Activated T-cell treated with anti-CD3 and anti-CD28 coated beads, Interleukin-2, amount 50 U/mL, for 4 hours (primary cell): ENCODE results near the gene GRID1. TPM values are rescaled to one million over a fixed set of nuclear protein-coding genes. Genes with fewer than 3 reads are reported as not detected.

Source experiments
- ATAC-seq, 2 donors: fragments of 200-7000 bp; cut with Tn5 transposase; one replicate each; pipeline ENCODE4 v1.10.0; 2021
- DNase-seq: peaks from one replicate; pipeline ENCODE4 v3.0.0-alpha.2; 2020
- H3K27me3 Mint-ChIP-seq: one replicate; pipeline ENCODE4 v1.8.0; 2021; ENCODE audit warnings: low read depth, mixed read lengths
- H3K36me3 Mint-ChIP-seq: one replicate; pipeline ENCODE4 v1.8.0; 2022; ENCODE audit warnings: mixed read lengths; ENCODE audit not compliant: insufficient read depth
- H3K4me1 Mint-ChIP-seq: one replicate; pipeline ENCODE4 v1.8.0; 2021; ENCODE audit warnings: low read depth, mixed read lengths
- H3K4me3 Mint-ChIP-seq: one replicate; pipeline ENCODE4 v1.8.0; 2021; ENCODE audit warnings: mild to moderate bottlenecking, moderate library complexity, mixed read lengths
- H3K9me3 Mint-ChIP-seq: one replicate; pipeline ENCODE4 v1.8.0; 2021; ENCODE audit warnings: mixed read lengths
- total RNA-seq, 3 donors: library from RNA; stranded (reverse); gene quantifications; one replicate each; pipeline ENCODE4 v1.2.1, GENCODE V29; 2021

GRID1 gene
- total RNA-seq, 3 donors from 2014 or later = not detected

DNA sequence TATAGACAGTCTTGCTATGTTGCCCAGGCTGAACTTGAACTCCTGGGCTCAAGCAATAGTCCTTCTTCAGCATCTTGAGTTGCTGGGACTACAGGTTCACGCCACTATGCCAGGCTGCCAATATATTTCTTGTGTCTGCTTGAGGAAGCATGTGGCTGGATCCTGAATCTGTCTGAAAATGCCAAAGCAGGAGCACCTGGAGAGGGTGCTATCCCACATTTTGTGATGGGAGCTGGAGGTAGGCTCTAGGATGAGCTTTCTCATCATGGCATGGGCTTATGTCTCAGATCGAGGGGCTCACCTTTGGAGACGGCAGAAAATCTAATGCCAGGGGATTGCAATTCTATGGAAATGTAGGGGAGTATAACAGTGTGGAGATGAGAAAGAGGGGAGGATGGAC is 744.2 kb downstream of the GRID1 start:
- H3K27me3 Mint-ChIP-seq = no peaks in the 10 kb centered on the region
- DNase-seq (no peak), ATAC-seq (no peak)
- no peaks in the 10 kb centered on the region for H3K4me1 Mint-ChIP-seq
- H3K9me3 Mint-ChIP-seq = no peaks in the 10 kb centered on the region
- H3K4me3 Mint-ChIP-seq = no peak overlapping the region
- no peaks in the 10 kb centered on the region for H3K36me3 Mint-ChIP-seq

- no peak for ATAC-seq
- no peaks in the 10 kb centered on the region for H3K27me3 Mint-ChIP-seq
- no peak for DNase-seq
- H3K4me1 Mint-ChIP-seq = no peaks in the 10 kb centered on the region
- H3K4me3 Mint-ChIP-seq = no peak overlapping the region
- no peaks in the 10 kb centered on the region for H3K36me3 Mint-ChIP-seq
- H3K9me3 Mint-ChIP-seq = no peaks in the 10 kb centered on the region
Observed at GRCh38 chr10:85621562-85621961, 745.0 kb downstream of the GRID1 start.

DNA sequence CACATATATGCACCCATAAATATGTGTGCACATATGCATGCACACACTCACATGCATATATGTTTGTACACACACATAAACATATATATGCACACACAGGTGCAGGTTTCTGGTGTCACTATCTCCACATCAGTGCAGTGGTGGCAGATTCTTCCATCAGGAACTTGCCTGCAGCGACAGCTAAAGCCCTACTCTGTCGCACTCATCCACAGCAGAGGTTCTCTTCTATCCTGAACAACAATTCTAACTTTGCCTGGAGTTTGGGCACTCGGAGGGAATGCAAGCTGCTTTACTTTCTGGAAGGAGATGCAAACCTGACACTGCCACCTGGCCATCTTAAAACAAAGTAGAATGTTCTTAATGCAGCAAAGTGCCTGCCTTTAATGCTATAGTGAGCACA is 745.8 kb downstream of the GRID1 start:
- no peak for DNase-seq
- Mint-ChIP-seq H3K36me3 (no peaks in the 10 kb centered on the region), H3K4me3 (no peak overlapping the region), H3K27me3 (no peaks in the 10 kb centered on the region), H3K9me3 (no peaks in the 10 kb centered on the region), H3K4me1 (no peaks in the 10 kb centered on the region)
- ATAC-seq = no peak

DNA sequence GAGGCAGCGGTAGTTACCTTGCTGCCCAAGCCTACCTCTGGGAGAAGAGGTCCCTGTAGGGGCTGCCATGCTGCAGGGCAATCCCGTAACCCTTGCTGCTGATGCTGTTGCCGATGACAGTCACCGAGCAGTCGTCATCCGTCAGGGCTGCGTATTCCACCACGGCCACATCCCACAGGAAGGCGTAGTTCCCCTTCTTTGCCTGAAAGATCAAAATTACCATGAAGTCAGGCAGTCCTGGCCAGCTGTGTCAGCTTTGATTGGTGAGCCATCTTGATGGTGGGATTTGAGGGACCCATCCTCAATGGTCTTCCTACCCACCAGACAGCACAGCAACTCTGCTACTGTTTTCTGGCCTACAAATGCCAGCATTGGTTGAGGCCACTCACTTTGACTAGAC is 746.8 kb downstream of the GRID1 start:
- H3K9me3 Mint-ChIP-seq = no peaks in the 10 kb centered on the region
- no peaks in the 10 kb centered on the region for H3K36me3 Mint-ChIP-seq
- no peak for ATAC-seq
- DNase-seq = no peak
- peaks cover 2% of the 10 kb centered on the region for H3K4me1 Mint-ChIP-seq
- H3K4me3 Mint-ChIP-seq = no peak overlapping the region
- no peaks in the 10 kb centered on the region for H3K27me3 Mint-ChIP-seq

GRCh38 chr10:85618841-85619240 is 747.8 kb downstream of the GRID1 start:
- Mint-ChIP-seq H3K4me1 (peaks cover 12% of the 10 kb centered on the region), H3K9me3 (no peaks in the 10 kb centered on the region), H3K27me3 (no peaks in the 10 kb centered on the region), H3K4me3 (no peak overlapping the region), H3K36me3 (no peaks in the 10 kb centered on the region)
- ATAC-seq (no peak), DNase-seq (no peak)

- Mint-ChIP-seq H3K27me3 (no peaks in the 10 kb centered on the region), H3K4me1 (peaks cover 21% of the 10 kb centered on the region), H3K9me3 (no peaks in the 10 kb centered on the region), H3K36me3 (no peaks in the 10 kb centered on the region), H3K4me3 (no peak overlapping the region)
- no peak for ATAC-seq
- DNase-seq = no peak
Observed at GRCh38 chr10:85617751-85618546, 748.6 kb downstream of the GRID1 start.

- H3K27me3 Mint-ChIP-seq = no peaks in the 10 kb centered on the region
- DNase-seq (no peak), ATAC-seq (no peak)
- peaks cover 3% of the 10 kb centered on the region for H3K9me3 Mint-ChIP-seq
- no peaks in the 10 kb centered on the region for H3K36me3 Mint-ChIP-seq
- no peak overlapping the region for H3K4me3 Mint-ChIP-seq
- peaks cover 43% of the 10 kb centered on the region for H3K4me1 Mint-ChIP-seq
Observed at GRCh38 chr10:85615556-85615955, 751.0 kb downstream of the GRID1 start.

DNA sequence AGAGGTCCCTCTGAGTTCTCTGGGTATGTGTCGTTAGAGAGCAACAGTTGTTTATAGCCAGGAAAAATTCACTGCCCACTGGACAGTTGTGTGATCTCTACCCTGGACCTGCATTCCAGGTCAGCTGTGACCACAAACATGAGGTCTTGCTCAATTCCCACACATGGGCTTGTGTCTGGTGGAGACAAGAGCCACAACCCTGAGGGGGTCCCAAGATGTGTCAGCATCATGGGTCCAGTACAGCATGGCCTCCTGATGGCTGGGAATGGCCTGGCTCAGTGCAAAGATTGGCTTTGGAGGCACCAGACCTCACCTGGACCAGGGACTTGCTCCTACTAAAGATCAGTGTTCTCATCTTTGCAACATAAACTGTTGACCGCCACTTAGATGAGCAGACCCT is 751.6 kb downstream of the GRID1 start:
- ATAC-seq = no peak
- H3K4me1 Mint-ChIP-seq = peaks cover 48% of the 10 kb centered on the region

GRCh38 chr10:85614566-85614965 is 752.0 kb downstream of the GRID1 start:
- Mint-ChIP-seq H3K9me3 (peaks cover 3% of the 10 kb centered on the region), H3K4me1 (peaks cover 48% of the 10 kb centered on the region), H3K27me3 (no peaks in the 10 kb centered on the region), H3K36me3 (no peaks in the 10 kb centered on the region), H3K4me3 (no peak overlapping the region)
- ATAC-seq (no peak), DNase-seq (no peak)

More for the DNA sequence above, 751.6 kb downstream of the GRID1 start:
- Mint-ChIP-seq H3K36me3 (no peaks in the 10 kb centered on the region), H3K9me3 (peaks cover 3% of the 10 kb centered on the region), H3K4me3 (no peak overlapping the region), H3K27me3 (no peaks in the 10 kb centered on the region)
- no peak for DNase-seq

DNA sequence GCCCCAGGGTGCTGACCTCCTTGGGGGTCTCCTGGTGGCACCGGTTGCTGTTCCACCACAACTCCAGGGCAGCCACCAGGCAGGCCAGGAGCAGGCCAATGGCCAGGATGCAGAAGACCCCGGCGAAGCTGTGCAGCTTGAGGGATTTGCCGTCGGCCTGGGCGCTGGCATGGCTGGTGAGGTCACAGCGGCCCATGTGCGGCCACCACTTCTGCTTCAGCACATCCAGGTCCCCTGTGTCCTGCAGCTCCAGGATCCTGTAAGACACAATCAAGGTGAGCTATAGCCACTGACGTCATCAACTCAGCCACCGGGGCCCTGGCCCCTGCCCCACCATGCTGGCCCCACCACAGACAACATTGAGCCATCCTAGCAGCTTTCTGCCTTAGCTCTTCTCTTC is 753.2 kb downstream of the GRID1 start:
- Mint-ChIP-seq H3K9me3 (peaks cover 4% of the 10 kb centered on the region), H3K4me1 (peaks cover 48% of the 10 kb centered on the region), H3K4me3 (no peak overlapping the region), H3K27me3 (no peaks in the 10 kb centered on the region), H3K36me3 (no peaks in the 10 kb centered on the region)
- ATAC-seq (no peak), DNase-seq (no peak)

DNA sequence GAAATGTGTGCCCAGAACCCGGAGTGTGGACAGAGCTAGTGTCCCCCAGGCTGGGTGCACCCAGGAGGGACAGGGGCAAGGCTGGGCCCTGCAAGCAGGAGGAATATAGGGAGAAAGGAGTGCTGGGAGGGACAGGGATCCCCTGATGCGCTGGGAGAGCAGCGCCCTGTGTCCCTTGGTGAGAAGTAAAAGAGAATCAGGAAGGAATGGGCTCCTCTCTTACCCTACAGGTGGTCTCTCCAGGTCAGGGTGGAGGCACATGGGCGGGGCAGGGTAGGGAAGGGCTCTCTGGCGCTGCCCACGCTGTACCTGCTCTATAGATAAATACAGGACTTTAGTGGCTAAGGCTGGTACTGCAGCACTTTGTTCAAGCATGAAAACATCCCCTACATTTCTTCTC is 753.8 kb downstream of the GRID1 start:
- peaks cover 48% of the 10 kb centered on the region for H3K4me1 Mint-ChIP-seq

GRCh38 chr10:85612378-85612775 is 754.2 kb downstream of the GRID1 start:
- Mint-ChIP-seq H3K4me1 (peaks cover 48% of the 10 kb centered on the region), H3K9me3 (peaks cover 9% of the 10 kb centered on the region), H3K4me3 (peak overlapping the region; percentile 54), H3K27me3 (no peaks in the 10 kb centered on the region), H3K36me3 (no peaks in the 10 kb centered on the region)
- ATAC-seq (peak; percentile 67 to 79), DNase-seq (no peak)

More for the DNA sequence above, 753.8 kb downstream of the GRID1 start:
- Mint-ChIP-seq H3K36me3 (no peaks in the 10 kb centered on the region), H3K9me3 (peaks cover 9% of the 10 kb centered on the region), H3K27me3 (no peaks in the 10 kb centered on the region), H3K4me3 (peak overlapping the region; percentile 54)
- DNase-seq = no peak
- peak; percentile 42 to 47 for ATAC-seq

GRCh38 chr10:85611746-85612377 is 754.7 kb downstream of the GRID1 start:
- Mint-ChIP-seq H3K4me3 (peak overlapping the region; percentile 54), H3K4me1 (peaks cover 48% of the 10 kb centered on the region), H3K9me3 (peaks cover 9% of the 10 kb centered on the region), H3K36me3 (no peaks in the 10 kb centered on the region), H3K27me3 (no peaks in the 10 kb centered on the region)
- ATAC-seq = peak in 1 of 2 donors; percentile 11
- DNase-seq = no peak

GRCh38 chr10:85611093-85611740 is 755.4 kb downstream of the GRID1 start:
- Mint-ChIP-seq H3K36me3 (no peaks in the 10 kb centered on the region), H3K9me3 (peaks cover 9% of the 10 kb centered on the region)
- ATAC-seq = no peak

More at GRCh38 chr10:85611093-85611740, 755.4 kb downstream of the GRID1 start:
- H3K4me3 Mint-ChIP-seq = no peak overlapping the region
- DNase-seq = no peak
- H3K4me1 Mint-ChIP-seq = peaks cover 48% of the 10 kb centered on the region
- no peaks in the 10 kb centered on the region for H3K27me3 Mint-ChIP-seq
